Measurements from ENCODE around the gene TAL1.
"Not testable (repeated sequence)": the region's sequence is repeated elsewhere in the genome, so short reads cannot be mapped to it uniquely, and the experiment has no call there.

TAL1 gene
- 0 to 0.20 (median 0) reads per million in 9 experiments for total RNA-seq

DNA sequence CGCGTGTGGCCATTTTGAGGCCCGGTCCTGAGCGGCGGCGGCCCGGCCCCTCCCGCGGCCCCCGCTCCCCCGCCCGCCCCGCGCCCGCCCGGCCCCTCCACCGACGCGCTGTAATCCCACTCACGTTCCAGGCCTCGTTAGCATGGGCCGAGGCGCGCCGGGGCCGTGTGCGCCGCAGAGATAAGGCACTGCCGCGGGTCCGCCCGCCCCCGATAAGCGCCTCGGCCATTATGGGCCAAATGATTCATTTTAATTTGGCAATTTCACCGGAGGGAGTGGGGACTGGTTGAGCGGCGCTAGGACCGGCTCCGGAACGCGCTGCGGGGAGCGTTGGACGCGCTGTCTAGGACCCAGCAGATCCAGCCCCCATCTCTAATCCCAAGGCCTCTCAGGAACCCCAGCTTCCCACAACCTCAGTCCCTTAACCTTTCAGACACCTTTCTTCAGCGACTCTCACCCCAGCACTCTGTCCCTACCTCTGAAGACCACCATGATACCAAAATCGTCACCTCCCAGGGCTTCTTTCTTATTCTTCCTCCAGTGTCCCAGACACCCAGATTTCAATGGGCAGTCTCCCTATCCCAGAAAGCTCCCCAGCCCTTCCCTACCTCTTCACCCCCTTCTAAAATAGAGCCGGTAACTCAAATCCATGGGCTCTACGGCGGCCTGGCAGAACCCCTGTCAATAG, at the start of gene TAL1:
TSS of gene TAL1 (minus strand) at position 39 of the 688 bp plus-strand sequence. CDS start 6,337 bp downstream, outside the sequence.
- Mint-ChIP-seq H3K27me3 (peaks cover 3 to 75% of the 10 kb centered on the region in 2 donors), H3K36me3 (ENCODE audit: insufficient read depth) (no peaks in the 10 kb centered on the region), H3K9me3 (no peaks in the 10 kb centered on the region), H3K4me1 (ENCODE audit: low read depth in 2 of 2) (peaks cover 23 to 28% of the 10 kb centered on the region in 2 donors), H3K27ac (peak within 1 kb of the TSS in 1 of 2 donors; percentile 70), H3K4me3 (peak within 1 kb of the TSS; percentile 80 to 82)
- DNase-seq (no peak), ATAC-seq (replicated peaks) (no peak)

DNA sequence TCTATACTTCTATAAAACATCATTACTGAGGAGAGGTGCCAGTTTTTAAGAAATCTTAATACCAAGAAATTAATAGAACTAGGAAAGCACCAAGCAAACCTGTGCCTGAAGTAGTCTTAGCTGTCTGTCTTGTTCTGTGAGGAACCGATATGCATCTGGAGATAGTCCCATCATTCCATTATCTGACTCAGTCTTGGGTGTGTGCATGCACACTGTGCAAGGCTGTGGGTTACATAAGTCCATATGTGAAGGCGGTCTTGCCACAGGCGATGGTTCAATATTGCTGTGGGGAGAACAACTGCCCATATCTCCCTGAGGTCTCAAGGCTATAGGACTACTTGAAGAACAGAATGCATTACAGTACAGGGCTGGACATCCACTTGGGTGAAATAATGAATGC, 48.1 kb upstream of the TAL1 start:
- ATAC-seq (replicated peaks), result no peak
- no peaks in the 10 kb centered on the region for H3K9me3 Mint-ChIP-seq
- no peaks in the 10 kb centered on the region for H3K36me3 Mint-ChIP-seq (ENCODE audit: insufficient read depth)
- H3K27me3 Mint-ChIP-seq, result no peaks in the 10 kb centered on the region
- H3K27ac Mint-ChIP-seq, result peak overlapping the region in 1 of 2 donors; percentile 7
- no peak for DNase-seq
- H3K4me3 Mint-ChIP-seq, result no peak overlapping the region
- no peaks in the 10 kb centered on the region for H3K4me1 Mint-ChIP-seq (ENCODE audit: low read depth in 2 of 2)

DNA sequence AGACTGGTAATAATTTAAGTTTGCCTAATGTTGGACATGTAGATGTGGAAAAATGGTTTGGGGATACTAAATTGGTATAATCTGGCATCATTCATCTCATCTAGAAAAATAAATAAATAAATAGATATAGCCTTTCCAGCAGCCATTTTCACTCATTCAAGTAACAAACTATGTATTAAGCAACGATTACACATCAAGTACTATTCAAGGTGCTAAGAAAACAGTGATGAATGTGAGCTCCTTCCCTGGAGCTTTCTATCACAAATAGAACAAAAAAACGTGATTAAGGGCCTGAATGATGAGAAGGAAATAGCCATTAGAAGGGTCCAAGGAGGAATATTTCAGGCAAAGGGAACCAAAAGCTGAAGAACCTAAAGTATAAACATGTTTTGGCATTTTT, 44.8 kb upstream of the TAL1 start:
- H3K36me3 Mint-ChIP-seq (ENCODE audit: insufficient read depth), result no peaks in the 10 kb centered on the region
- H3K9me3 Mint-ChIP-seq, result no peaks in the 10 kb centered on the region
- H3K27me3 Mint-ChIP-seq, result no peaks in the 10 kb centered on the region
- DNase-seq, result no peak
- no peak overlapping the region for H3K27ac Mint-ChIP-seq
- H3K4me3 Mint-ChIP-seq, result no peak overlapping the region
- no peak for ATAC-seq (replicated peaks)
- H3K4me1 Mint-ChIP-seq (ENCODE audit: low read depth in 2 of 2), result no peaks in the 10 kb centered on the region

DNA sequence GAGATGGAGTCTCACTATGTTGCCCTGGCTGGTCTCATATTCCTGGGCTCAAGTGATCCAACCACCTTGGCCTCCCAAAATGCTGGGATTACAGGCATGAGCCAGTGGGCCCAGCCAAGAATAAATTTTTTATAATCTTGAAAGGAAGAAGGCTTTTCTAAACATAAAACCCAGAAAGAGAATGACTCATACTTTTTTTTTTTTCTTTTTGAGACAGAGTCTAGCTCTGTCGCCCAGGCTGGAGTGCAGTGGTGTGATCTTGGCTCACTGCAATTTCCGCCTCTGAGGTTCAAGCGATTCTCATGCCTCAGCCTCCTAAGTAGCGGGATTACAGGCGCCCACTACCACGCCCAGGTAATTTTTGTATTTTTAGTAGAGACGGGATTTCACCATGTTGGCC, 43.8 kb upstream of the TAL1 start:
- not testable (repeated sequence) for H3K4me1 Mint-ChIP-seq (ENCODE audit: low read depth in 2 of 2); DNase-seq; H3K4me3 Mint-ChIP-seq; H3K9me3 Mint-ChIP-seq; H3K36me3 Mint-ChIP-seq (ENCODE audit: insufficient read depth); ATAC-seq (replicated peaks); H3K27me3 Mint-ChIP-seq; H3K27ac Mint-ChIP-seq

DNA sequence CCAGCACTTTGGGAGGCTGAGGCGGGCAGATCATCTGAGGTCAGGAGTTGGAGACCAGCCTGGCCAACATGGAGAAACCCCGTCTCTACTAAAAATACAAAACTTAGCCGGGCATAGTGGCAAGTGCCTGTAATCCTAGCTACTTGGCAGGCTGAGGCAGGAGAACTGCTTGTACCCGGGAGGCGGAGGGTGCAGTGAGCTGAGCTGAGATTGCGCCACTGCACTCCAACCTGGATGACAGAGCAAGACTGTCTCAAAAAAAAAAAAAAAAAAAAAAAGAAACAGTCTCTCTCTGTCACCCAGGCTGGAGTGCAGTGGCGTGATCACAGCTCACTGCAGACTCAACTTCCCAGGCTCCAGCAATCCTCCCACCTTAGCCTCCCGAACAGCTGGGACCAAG, 33.5 kb upstream of the TAL1 start:
- DNase-seq; H3K36me3 Mint-ChIP-seq (ENCODE audit: insufficient read depth); H3K4me3 Mint-ChIP-seq; H3K4me1 Mint-ChIP-seq (ENCODE audit: low read depth in 2 of 2); H3K27ac Mint-ChIP-seq; H3K9me3 Mint-ChIP-seq; ATAC-seq (replicated peaks); H3K27me3 Mint-ChIP-seq: not testable (repeated sequence)

DNA sequence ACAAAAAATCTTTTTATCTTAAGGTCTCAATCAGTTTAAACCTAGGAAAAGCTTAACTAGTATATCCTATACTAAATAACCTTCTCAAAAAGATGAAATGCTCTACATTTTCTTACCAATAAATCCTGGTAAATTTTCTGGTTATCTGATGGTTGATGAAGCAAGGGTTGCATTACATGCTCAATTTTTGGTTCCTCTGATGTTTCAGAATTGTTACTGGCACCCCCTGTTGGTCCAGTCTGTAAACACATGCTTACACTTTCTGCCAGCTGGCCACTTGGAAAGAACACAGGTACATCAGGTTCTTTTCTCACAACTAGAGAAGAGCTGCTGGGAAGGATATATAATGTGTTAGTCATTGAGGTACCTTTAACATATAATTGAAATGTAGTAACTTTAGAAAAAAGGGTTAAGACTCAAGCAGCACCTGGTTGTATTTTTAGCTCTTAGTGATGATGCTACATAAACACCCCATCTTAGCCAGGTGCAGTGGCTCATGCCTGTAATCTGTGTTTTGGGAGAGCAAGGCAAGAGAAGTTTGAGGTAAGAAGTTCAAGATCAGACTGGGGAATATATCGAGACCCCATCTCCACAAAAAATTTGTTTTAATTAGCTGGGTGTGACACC, 30.9 kb upstream of the TAL1 start:
- Mint-ChIP-seq H3K9me3 (no peaks in the 10 kb centered on the region), H3K27me3 (no peaks in the 10 kb centered on the region), H3K4me1 (ENCODE audit: low read depth in 2 of 2) (no peaks in the 10 kb centered on the region), H3K36me3 (ENCODE audit: insufficient read depth) (peaks cover 6% of the 10 kb centered on the region), H3K27ac (no peak overlapping the region), H3K4me3 (no peak overlapping the region)
- ATAC-seq (replicated peaks) (peak; percentile 36), DNase-seq (peak; percentile 16 to 46 (median 23))

DNA sequence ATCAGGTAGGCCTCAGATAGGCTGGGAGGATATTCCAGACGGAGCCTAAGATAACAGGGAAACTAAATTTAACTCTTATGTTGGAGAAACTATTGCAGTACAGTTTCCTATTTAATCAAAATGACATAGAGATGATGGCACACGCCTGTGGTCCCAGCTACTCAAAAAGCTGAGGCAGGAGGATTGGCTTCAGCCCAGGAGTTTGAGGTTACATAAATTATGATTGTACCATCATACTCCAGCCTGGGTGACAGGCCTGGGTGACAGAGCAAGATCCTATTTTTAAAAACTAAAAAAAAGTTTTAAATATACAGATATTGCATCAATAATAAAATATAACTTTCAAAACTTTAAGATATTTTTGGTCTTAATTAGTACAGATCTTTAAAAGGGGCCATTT, 25.2 kb upstream of the TAL1 start:
- Mint-ChIP-seq H3K9me3 (no peaks in the 10 kb centered on the region), H3K27ac (no peak overlapping the region), H3K36me3 (ENCODE audit: insufficient read depth) (peaks cover 6% of the 10 kb centered on the region), H3K27me3 (no peaks in the 10 kb centered on the region), H3K4me1 (ENCODE audit: low read depth in 2 of 2) (no peaks in the 10 kb centered on the region), H3K4me3 (no peak overlapping the region)
- no peak for DNase-seq
- ATAC-seq (replicated peaks), result no peak

DNA sequence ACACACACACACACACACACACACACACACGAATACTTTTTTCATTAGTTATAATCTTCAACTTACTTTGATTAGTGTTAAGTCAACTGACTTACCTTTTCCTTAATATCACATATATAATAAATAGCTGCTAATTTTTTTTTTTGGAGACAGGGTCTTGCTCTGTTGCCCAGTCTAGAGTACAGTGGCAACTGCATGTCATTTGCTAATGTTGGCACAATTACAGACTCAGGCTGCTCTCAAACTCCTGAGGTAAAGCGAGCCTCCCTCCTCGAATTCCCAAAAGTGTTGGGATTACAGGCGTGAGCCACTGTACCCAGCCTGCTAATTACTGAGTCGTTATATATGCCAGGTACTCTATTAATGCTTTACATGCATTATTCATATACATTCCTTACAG, 20.8 kb upstream of the TAL1 start:
- Mint-ChIP-seq H3K36me3 (ENCODE audit: insufficient read depth) (no peaks in the 10 kb centered on the region), H3K9me3 (no peaks in the 10 kb centered on the region), H3K4me1 (ENCODE audit: low read depth in 2 of 2) (no peaks in the 10 kb centered on the region), H3K27me3 (no peaks in the 10 kb centered on the region), H3K4me3 (no peak overlapping the region), H3K27ac (no peak overlapping the region)
- no peak for DNase-seq
- ATAC-seq (replicated peaks), result no peak

DNA sequence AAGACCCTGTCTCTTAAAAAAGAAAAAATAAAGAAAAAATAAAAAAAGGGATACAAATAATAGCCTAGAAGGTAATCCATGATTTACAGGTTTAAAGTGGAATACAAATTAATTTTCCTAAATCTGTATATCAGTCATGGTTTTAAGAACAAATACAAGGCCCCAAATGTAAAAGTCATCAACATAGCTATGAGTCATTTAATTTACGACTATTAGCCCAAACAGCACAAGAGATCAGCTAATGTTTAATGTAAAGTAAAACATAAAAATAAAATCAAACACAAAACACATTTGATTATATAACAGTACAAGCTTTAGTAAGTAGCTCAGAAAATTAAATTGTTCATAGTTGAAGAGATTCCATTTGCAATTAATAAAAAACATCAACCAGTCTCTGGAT, 20.3 kb upstream of the TAL1 start:
- H3K9me3 Mint-ChIP-seq, result no peaks in the 10 kb centered on the region
- no peak overlapping the region for H3K27ac Mint-ChIP-seq
- ATAC-seq (replicated peaks), result no peak
- H3K36me3 Mint-ChIP-seq (ENCODE audit: insufficient read depth), result no peaks in the 10 kb centered on the region
- H3K4me3 Mint-ChIP-seq, result no peak overlapping the region
- no peaks in the 10 kb centered on the region for H3K4me1 Mint-ChIP-seq (ENCODE audit: low read depth in 2 of 2)
- no peaks in the 10 kb centered on the region for H3K27me3 Mint-ChIP-seq
- no peak for DNase-seq

DNA sequence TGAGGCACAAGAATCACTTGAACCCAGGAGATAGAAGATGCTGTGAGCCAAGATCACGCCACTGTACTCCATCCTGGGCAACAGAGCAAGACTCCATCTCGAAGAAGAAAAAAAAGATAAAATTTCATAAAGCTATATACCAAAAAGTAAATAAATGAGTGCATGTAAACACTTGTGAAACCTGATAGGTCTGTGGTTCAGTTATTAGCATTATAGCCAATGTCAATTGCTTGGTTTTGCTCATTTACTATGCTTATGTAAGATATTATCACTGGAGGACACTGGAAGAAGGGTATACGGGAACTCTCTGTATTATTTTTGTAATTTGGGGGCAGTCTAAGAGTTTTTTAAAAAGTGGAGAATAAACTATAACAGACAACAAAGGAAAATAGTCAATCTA, 17.7 kb upstream of the TAL1 start:
- Mint-ChIP-seq H3K36me3 (ENCODE audit: insufficient read depth) (no peaks in the 10 kb centered on the region), H3K4me3 (no peak overlapping the region), H3K4me1 (ENCODE audit: low read depth in 2 of 2) (no peaks in the 10 kb centered on the region), H3K9me3 (no peaks in the 10 kb centered on the region), H3K27me3 (peaks cover 4 to 11% of the 10 kb centered on the region in 2 donors), H3K27ac (no peak overlapping the region)
- DNase-seq (no peak), ATAC-seq (replicated peaks) (no peak)

DNA sequence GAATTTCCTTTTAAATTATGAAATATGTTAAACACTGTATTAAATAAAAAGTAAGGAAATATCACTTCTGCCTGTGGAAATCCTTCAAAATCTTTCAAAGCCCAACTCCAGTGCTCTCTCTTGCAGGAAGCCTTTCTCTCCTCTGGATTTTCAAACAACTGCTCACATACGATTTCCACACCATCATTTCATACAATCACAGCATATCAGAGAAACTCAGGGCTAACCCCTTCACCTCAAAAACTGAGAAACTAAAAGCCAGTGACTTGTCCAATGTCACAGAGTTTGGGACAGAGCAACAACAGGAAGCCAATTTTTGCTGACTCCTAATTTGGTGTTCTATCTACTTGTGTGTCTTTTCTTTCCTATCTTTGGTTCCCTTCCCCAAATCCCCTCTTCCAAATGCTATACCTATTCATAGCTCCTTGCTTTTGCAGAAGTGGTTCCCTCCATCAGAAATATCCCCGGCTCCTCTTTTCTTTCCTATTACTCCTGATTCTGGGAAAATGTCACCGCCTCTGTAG, 12.4 kb upstream of the TAL1 start:
- peaks cover 0 to 1% of the 10 kb centered on the region in 2 donors for H3K4me1 Mint-ChIP-seq (ENCODE audit: low read depth in 2 of 2)
- no peaks in the 10 kb centered on the region for H3K9me3 Mint-ChIP-seq
- no peak for ATAC-seq (replicated peaks)
- H3K4me3 Mint-ChIP-seq, result no peak overlapping the region
- H3K27me3 Mint-ChIP-seq, result peaks cover 39 to 51% of the 10 kb centered on the region in 2 donors
- no peaks in the 10 kb centered on the region for H3K36me3 Mint-ChIP-seq (ENCODE audit: insufficient read depth)
- DNase-seq, result no peak
- H3K27ac Mint-ChIP-seq, result no peak overlapping the region

DNA sequence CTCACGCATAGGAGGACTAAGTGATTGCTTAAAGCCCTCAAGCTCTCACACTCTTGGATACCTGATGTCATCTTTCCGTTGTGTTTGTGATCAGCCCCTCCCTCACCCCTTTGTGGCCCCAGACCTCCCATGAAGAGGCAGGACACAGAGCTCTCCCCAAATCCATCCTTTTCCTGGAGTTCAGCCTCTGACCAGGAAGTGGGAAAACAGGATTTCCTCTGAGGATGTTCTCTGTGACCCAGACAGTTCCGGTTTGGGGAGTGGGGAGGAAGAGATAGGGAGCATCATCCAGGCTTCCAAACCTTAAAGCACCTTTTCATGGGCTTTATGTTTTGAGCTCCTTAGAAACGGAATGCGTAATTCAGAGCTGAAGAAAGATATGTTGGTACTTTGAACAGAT, 11.9 kb upstream of the TAL1 start:
- H3K4me3 Mint-ChIP-seq, result no peak overlapping the region
- DNase-seq (no peak), ATAC-seq (replicated peaks) (no peak)
- H3K27me3 Mint-ChIP-seq, result peaks cover 44 to 51% of the 10 kb centered on the region in 2 donors
- no peak overlapping the region for H3K27ac Mint-ChIP-seq
- H3K9me3 Mint-ChIP-seq, result no peaks in the 10 kb centered on the region
- peaks cover 0 to 5% of the 10 kb centered on the region in 2 donors for H3K4me1 Mint-ChIP-seq (ENCODE audit: low read depth in 2 of 2)
- no peaks in the 10 kb centered on the region for H3K36me3 Mint-ChIP-seq (ENCODE audit: insufficient read depth)

DNA sequence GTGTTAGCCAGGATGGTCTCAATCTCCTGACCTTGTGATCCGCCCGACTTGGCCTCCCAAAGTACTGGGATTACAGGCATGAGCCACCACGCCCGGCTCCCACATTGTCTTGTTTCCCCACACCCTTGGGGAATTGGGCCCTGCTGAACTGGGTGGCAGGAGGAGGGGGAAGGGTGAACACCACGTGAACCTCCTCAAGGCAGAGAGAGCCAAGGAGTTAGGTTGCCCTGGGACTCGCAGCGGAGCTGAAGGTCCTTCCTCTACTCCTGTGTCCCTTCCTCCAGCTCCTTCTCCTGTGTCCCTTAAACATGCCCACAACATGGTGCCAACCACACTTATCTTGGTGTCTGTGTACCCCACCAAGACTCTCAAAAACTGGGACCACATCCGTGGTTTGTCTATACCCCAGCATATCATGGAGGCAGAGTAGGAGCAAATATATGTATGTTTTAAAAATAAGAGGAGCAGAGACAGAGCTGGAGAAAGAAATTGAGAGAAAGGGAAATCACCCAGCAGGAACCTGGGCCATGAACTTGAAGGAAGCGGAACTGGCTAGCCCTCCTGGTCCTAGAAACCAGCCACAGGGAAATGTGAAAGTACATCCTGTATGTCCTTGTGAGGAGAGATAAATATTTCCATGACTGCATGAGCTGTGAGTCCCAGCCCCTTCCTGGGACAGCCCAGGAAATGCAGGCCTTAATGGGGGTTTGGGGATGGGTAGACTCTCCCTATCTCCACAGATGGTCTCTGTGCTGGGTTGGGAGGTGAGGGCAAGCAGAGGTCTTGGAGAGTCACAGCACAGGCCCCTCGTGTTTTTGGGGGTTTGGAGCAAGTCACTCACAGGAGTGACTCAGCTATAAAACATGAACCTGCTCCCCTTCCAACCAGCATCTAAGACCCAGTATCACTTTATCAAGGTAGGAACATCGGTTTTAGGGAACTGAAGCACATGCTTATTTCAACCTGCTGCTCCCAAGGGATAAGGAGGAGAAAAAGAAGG, 9.4 kb upstream of the TAL1 start:
- no peak overlapping the region for H3K27ac Mint-ChIP-seq
- peaks cover 53 to 57% of the 10 kb centered on the region in 2 donors for H3K27me3 Mint-ChIP-seq
- peaks cover 0 to 5% of the 10 kb centered on the region in 2 donors for H3K4me1 Mint-ChIP-seq (ENCODE audit: low read depth in 2 of 2)
- no peak for DNase-seq
- ATAC-seq (replicated peaks), result no peak
- H3K36me3 Mint-ChIP-seq (ENCODE audit: insufficient read depth), result no peaks in the 10 kb centered on the region
- H3K4me3 Mint-ChIP-seq, result no peak overlapping the region
- H3K9me3 Mint-ChIP-seq, result no peaks in the 10 kb centered on the region

Measured in effector memory CD8-positive, alpha-beta T cell (primary cell).